Peyer's patch (tissue), 4 donors: ENCODE results near the gene SREBF2. TPM values are rescaled to one million over a fixed set of nuclear protein-coding genes. Genes with fewer than 3 reads are reported as not detected.

Experiments used
- DNase-seq, 3 donors: peaks; one replicate each; pipeline ENCODE4 v3.0.0-alpha.2; 2017 to 2019
- H3K27ac ChIP-seq, 4 donors: fragments of 200-600 bp; sonication (generic); one replicate each; pipeline ENCODE4 v1.5.1; 2016 to 2019
- H3K27me3 ChIP-seq, 2 donors: fragments of 200-600 bp; sonication (generic); one replicate each; pipeline ENCODE4 v1.5.1; 2019
- H3K36me3 ChIP-seq, 3 donors: fragments of 200-600 bp; sonication (generic); one replicate each; pipeline ENCODE4 v1.5.1; 2016 to 2019
- H3K4me1 ChIP-seq, 4 donors: fragments of 200-600 bp; sonication (generic); one replicate each; pipeline ENCODE4 v1.5.1; 2016 to 2019
- H3K4me3 ChIP-seq, 4 donors: fragments of 200-600 bp; sonication (generic); 1 replicate in 3 of 4; 2 replicates in 1 of 4; pipeline ENCODE4 v1.5.1; 2016 to 2019; ENCODE audit warnings: mild to moderate bottlenecking in 1 of 4
- H3K9me3 ChIP-seq, 4 donors: fragments of 200-600 bp; sonication (generic); one replicate each; pipeline ENCODE4 v1.5.1; 2016 to 2019; ENCODE audit warnings: mild to moderate bottlenecking in 1 of 4
- CTCF ChIP-seq, 6 experiments: fragments of 450-650 bp in 4 of 6; fragments of 200-600 bp in 2 of 6; sonication (generic) in 1 of 6; IDR thresholded peaks; one replicate each; pipeline ENCODE4 v1.5.1; 2017 to 2019; ENCODE audit warnings: antibody characterized with exemption in 6 of 6, mild to moderate bottlenecking in 3 of 6, moderate library complexity in 1 of 6
- POLR2A ChIP-seq, 2 donors: fragments of 450-650 bp; IDR thresholded peaks; one replicate each; pipeline ENCODE4 v1.5.1; 2017; ENCODE audit warnings: antibody characterized with exemption in 2 of 2, mild to moderate bottlenecking in 2 of 2, moderate library complexity in 2 of 2
- total RNA-seq, 4 donors: library from RNA; depleted of rRNA; stranded (reverse); fragments of >200 nt; gene quantifications; one replicate each; pipeline ENCODE4 v1.1.0, GENCODE V29; 2016

The SREBF2 gene
- total RNA-seq, 4 donors from 2014 or later, result 66.0 to 221 (median 144) TPM

GRCh38 chr22:41904450-41905410, 71.8 kb downstream of the SREBF2 start:
- no peak overlapping the region for H3K4me3 ChIP-seq
- no peak for TF ChIP-seq POLR2A (IDR thresholded peaks at IDR 0.05)
- TF ChIP-seq CTCF (IDR thresholded peaks at IDR 0.05), result no peak
- H3K4me1 ChIP-seq, result peaks cover 0 to 17% (median 6%) of the 10 kb centered on the region in 4 donors
- DNase-seq, result no peak
- no peaks in the 10 kb centered on the region for H3K9me3 ChIP-seq
- H3K27me3 ChIP-seq, result peaks cover 0 to 3% of the 10 kb centered on the region in 2 donors
- peaks cover 0 to 74% (median 0%) of the 10 kb centered on the region in 3 donors for H3K36me3 ChIP-seq
- H3K27ac ChIP-seq, result no peak overlapping the region

GRCh38 chr22:41905411-41906202, 72.7 kb downstream of the SREBF2 start:
- H3K9me3 ChIP-seq, result no peaks in the 10 kb centered on the region
- DNase-seq, result no peak
- TF ChIP-seq POLR2A (IDR thresholded peaks at IDR 0.05) (no peak), CTCF (IDR thresholded peaks at IDR 0.05) (no peak)
- peaks cover 0 to 26% (median 13%) of the 10 kb centered on the region in 4 donors for H3K4me1 ChIP-seq
- no peak overlapping the region for H3K4me3 ChIP-seq
- H3K36me3 ChIP-seq, result peaks cover 0 to 65% (median 0%) of the 10 kb centered on the region in 3 donors
- peaks cover 0 to 12% of the 10 kb centered on the region in 2 donors for H3K27me3 ChIP-seq
- H3K27ac ChIP-seq, result no peak overlapping the region

DNA sequence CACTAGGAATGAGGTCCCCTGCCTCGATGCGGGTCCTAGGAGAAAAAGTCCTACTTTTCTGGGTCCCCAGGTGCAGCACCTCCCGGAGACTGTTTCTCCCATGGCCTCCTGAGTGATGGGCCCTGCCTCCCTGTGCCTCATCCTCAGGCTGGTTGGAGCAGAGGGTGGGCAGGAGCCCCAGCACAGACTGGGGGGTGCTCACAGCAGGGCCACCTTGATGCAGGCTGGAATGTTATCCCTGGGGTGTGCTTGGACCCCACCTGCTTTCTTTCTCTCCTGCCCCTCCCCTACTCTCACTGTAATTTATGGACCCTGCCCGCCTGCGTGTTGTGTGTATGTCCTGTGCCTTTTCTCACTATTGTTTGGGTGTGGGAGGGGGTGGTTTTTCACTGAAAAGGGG, 73.9 kb downstream of the SREBF2 start:
- Histone ChIP-seq H3K4me3 (no peak overlapping the region), H3K9me3 (no peaks in the 10 kb centered on the region), H3K36me3 (peaks cover 0 to 55% (median 0%) of the 10 kb centered on the region in 3 donors), H3K27me3 (peaks cover 0 to 23% of the 10 kb centered on the region in 2 donors), H3K4me1 (peaks cover 0 to 34% (median 20%) of the 10 kb centered on the region in 4 donors), H3K27ac (no peak overlapping the region)
- TF ChIP-seq CTCF (IDR thresholded peaks at IDR 0.05) (no peak), POLR2A (IDR thresholded peaks at IDR 0.05) (no peak)
- DNase-seq, result no peak

DNA sequence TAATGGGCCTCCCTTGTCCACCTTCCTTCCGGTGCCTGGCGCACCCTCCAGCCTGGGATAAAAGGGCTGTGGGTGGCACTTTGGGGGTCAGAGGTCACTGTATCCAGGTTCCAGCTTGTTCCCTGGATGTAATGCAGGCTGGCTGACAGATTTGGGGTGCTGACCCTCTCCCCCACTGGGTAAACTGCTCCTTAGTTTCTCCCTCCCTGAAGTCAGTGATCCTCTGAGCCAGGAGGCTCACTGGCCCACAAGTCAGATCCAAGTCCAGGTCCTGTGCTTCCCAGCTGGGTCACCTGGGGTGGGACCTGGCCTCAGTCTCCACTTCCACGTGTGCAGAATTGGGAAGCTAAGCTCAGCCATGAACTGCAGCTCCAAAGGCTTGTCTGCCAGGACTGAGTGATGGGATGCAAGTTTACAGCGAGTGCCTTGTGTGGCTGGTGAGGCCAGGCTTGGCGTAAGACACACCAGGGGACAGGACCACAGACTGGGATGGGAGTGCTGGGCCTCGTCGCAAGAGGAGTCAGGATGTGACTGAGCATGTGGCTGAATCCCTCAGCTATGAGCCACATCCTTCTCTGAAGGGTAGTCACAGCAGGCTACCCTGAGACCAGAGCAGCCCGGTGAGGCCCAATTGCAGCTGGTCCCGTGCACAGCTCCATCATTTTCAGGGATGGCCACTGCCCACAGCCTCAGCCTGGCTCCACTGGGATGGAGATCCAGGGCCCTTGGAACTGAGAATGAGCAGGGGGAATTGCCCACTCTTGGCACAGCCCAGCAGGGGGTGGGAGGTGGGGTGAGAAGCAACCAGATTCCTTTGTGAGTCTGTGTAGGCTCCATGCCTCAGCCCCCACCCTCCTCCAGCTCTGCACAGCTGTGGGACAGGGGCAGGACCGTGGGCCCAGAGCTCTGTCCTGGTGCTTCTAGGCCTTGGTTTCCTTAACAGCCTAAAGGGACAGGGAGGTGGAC, 74.8 kb downstream of the SREBF2 start:
- TF ChIP-seq POLR2A (IDR thresholded peaks at IDR 0.05) (no peak), CTCF (IDR thresholded peaks at IDR 0.05) (no peak)
- H3K4me3 ChIP-seq, result no peak overlapping the region
- H3K9me3 ChIP-seq, result no peaks in the 10 kb centered on the region
- H3K36me3 ChIP-seq, result peaks cover 0 to 46% (median 0%) of the 10 kb centered on the region in 3 donors
- DNase-seq, result no peak
- peak overlapping the region in 1 of 4 donors; percentile 67 for H3K27ac ChIP-seq
- peaks cover 0 to 34% (median 20%) of the 10 kb centered on the region in 4 donors for H3K4me1 ChIP-seq
- peaks cover 0 to 32% of the 10 kb centered on the region in 2 donors for H3K27me3 ChIP-seq
